HG03064 (cell line): ENCODE measurements around the gene TNFRSF4.

Source experiments
- ATAC-seq: cut with Tn5 transposase; IDR thresholded peaks from one replicate; pipeline ENCODE4 v1.9.1; 2021; ENCODE audit warnings: low read depth; ENCODE audit not compliant: unreplicated experiment

The TNFRSF4 gene

DNA sequence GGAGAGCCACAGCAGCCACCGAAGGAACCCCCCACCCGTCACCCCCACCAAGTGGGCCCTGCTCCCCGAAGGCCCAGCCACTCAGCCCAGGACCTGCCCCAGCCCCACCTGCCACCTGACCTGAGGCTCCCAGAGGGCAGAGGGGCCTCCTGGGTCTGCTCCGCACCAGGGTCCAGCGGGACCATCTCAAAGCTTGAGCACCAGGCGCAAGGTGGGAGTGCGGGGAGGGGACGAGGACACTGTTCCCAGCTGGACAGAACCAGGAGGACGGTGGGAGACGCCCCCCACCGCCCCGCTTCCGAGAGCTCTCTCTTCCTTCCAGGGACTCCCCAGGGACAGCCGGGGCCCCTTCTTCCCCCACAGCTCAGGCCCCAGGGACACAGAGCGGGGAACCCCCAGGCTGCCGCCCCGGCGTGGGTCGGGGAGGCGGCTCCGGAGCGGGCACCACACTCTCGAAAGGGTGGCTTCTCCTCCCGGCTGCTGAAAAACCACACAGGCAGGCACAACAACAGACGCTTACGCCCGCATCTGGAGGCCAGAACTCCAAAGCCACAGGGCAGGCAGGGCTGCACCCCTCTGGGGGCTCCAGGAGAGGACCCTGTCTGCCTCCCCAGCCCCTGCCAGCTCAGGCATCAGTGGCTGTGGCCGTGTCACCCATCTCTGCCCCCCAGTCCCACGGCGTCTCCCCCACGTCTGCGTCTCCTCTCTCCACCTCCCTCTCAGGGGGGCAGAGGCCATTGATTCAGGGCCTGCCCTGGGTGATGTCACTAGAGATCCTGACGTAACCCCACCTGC, 42.2 kb downstream of the TNFRSF4 start:
- ATAC-seq: no peak

DNA sequence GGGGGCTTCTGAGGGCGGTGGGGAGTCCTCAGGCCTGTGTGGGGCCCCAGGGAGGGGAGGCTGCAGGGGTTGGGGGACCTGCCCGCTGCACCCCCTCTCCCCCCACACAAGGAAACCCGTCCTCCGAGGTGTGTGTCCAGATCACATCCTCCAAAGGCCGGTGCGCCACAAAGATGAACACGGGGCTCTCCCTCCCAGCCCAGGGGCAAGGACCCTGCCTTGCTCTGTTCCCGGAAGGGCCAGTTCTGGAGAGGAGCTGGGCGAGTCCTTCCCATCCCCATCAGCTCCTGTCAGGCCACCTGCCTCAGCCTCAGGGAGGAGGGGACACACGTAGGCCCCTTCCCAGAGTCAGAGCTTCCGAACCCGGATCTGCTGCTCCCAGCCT, 42.8 kb downstream of the TNFRSF4 start:
- no peak for ATAC-seq

DNA sequence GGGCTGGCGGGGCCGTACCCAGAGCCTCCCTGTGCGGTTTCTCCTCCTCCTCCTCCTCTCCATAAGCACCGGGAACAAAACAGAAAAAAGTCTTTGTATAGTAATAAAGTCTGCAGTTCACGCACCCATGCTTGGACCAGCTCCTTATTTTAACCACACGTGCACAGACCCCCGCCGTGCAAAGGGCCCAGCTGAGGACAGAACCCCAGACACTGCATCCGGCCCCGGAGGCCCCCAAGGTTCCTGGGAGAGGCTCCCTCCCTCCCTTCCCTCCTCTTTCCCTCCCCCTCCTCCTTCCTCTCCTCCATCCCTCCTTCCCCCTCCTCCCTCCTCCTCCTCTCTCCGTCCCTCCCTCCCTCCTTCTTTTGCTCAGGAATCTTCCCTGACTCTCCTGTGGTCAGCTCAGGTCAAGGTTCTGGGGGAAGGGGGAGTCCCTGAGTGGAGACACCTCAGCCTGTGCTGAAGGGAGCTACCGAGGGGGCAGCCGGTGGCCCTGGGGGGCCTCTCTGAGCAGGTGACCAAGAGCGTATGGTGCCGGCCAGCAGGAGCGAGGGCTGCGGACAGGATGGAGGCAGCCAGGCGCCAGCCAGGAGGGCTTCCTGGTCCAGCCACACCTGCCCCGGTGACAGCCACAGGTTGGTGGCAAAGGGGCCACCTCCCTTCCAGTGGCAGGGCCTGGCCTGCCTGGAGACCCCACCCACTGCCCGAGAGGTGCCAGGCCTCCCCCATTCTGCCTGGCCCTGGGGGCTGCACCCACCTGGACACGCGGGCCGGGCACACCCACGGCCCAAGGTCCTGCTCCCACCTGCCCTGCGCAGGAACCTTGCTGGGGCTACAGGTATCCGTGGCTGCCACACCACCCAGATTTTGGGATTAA, 43.5 kb downstream of the TNFRSF4 start:
- ATAC-seq: no peak

DNA sequence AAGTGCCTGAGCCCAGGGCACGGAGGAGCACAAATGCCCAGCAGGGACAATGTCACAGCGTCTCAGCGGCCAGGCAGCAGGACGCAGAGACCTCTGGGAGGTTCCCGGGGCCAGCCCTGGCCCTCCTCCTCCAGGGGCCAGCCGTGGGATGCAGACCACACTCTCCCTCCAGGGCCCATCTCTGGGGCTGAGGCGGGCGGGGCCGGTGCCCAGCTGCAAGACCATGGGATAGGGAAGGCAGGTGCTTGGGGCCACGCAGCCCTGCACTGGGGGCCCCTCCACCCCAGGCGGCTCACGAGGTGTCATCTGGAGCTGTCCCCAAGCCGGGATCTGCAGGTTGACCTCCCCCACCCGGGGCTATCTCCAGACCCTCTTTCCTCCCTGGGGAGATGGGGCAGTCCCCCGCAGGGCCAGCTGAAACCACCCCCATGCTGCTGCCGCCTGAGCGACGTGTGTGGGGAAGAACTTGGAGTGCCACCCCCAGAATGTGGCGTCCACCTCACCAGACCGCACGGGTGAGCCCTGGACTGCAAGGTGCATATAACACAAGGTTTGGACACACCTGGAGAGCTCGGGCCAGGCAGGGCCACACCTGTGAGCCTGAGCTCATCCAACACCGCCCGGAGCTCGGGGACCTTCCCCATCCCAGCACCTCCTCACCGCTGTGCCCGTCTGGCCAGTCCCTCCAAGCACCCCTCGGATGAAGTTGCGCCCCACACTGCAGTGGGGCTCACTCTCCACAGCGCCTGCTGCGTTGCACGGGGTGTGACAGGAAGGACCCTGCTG, 44.3 kb downstream of the TNFRSF4 start:
- no peak for ATAC-seq

DNA sequence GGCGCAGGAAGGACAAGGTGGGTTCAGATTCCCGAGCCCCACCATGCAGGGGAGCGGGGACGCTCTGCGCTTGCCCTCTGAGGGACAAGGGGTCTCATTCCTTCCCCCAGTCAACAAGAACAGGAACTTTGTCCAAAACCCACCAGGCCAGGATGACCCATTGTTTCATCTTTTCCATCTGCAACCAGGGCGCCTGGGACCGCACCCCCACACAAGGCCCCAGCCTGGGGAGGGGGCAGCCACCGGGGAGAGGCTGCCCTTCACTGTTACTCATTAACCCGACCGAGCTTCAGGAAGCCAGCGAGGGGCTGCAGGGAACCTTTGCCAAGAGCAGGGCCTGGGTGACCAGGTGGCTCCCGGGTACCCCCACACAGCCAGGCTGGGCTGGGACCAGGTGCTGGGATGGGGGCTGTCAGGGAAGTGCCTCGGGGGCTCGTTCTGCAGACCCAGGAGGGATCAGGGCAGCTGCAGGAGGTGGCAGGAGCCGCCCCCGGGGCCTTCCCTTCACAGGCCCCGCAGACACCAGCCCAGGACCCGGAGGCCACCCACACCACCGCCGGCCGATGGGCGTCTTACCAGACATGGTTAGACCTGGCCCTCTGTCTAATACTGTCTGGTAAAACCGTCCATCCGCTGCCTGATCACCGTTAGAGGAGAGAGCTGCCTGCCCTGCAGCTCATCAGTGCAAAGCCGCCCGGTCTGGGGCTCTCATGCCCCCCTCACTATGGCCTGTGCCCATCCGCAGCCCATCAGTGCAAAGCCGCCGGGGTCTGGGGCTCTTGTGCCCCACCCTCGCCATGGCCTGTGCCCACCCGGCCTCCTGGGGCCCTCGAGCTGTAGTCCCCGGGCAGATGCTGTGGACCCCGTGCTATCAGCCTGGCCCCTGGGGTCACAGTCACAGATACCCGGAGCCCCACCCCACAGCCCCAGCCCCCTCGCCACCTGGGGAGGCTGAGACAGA, 45.2 kb downstream of the TNFRSF4 start:
- no peak for ATAC-seq

DNA sequence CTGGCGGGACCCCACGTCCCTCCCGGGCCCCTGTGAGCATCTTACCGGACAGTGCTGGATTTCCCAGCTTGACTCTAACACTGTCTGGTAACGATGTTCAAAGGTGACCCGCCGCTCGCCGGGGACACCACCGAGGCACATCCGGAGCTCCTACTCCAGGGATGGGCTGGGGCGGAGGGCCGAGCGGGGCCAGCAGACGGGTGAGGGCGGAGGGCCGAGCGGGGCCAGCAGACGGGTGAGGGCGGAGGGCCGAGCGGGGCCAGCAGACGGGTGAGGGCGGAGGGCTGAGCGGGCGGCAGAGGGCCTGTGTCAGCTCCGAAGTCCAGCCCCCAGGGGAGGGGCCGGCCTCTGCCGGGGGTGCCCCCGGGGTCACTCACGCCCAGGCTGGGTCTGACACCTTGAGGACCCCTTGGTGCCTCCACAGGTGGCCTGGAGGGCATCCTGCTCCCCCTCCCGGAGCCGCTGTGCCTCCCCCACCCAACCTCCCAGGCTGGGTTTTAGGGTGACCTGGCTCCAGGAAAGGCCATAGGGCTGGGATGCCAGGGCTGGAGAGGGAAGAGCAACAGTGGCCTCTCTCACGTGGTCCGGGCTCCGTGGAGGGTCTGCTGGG, 46.0 kb downstream of the TNFRSF4 start:
- ATAC-seq: no peak

DNA sequence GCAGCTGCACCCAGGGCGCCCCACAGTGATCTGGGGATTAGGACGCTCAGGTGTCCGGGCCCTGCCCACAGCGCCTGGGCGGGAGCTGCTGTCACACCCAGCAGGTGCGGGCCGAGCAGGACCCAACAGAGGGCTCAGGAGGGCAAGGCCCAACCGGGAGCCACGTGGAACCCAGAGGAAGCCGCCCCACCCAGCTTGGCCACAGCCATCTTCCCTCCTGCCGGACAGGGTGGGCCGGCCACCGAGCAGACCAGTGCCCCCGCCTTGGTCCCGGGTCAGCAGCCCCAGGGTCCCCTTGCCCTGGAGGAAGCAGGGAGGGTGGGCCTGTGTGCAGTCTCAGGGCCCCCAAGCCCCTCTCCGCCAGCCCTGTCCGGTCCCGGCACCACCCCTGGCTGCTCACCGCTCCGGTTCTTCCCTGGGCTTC, 46.5 kb downstream of the TNFRSF4 start:
- no peak for ATAC-seq

DNA sequence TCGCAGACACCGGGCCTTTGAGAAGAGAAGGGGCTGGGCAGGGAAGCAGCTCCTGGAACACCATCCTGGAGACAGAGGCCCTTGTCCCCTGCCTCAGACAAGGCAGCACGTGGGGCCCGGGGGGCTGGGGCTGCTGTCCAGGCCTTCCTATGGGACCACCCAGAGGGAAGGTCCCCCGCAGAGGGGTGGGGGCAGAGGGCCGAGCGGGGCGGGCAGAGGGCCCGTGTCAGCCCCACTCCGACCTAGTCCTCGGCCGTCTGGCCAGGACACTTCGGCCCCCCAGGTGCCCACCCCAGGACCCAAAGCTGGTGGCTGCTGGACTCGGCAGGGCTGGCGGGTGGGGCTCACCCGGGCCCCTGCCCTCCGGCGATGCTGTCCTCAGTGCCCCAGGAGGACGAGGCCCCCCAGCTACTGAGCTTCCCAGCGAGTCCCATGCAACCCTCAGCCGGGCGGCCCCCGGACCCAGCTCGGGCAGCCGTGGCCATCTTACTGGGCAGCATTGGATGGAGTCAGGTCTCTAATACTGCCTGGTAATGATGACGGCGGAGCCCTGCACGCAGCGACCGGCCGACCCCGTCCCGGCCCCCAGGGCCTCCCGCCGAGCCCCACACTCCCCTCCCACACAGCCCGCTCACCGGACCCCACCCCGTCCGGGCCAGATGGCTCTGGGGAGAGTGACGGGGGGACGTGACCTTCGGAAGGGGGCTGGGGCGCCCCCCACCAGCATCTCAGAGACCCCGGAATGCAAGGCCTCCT, 47.1 kb downstream of the TNFRSF4 start:
- ATAC-seq: no peak

DNA sequence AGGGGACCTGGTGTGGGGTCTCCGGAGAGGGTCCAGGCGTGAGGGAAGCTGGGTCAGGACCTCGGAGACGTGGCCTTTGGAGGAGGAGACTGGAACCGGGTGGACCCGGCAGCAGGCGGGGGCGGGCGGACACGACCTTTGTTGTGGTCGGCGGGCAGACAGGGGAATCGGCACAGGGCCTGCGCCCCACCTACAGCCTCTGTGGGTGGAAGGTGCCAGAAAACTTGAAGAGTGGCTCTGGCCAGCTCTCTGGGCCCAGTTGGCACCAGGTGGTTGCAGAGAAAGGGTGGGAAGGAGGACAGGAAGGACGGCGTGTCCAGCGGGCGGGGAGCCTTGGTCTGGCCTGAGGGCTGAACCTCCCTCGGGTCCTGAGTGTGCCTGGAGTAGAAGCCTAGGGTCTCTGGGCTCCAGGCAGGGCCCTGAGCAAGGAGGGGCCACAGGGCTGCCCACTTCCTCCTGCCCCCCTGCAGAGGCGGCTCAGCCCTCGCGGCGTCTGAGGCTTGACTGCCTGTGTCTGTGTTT, 48.0 kb downstream of the TNFRSF4 start:
- no peak for ATAC-seq

DNA sequence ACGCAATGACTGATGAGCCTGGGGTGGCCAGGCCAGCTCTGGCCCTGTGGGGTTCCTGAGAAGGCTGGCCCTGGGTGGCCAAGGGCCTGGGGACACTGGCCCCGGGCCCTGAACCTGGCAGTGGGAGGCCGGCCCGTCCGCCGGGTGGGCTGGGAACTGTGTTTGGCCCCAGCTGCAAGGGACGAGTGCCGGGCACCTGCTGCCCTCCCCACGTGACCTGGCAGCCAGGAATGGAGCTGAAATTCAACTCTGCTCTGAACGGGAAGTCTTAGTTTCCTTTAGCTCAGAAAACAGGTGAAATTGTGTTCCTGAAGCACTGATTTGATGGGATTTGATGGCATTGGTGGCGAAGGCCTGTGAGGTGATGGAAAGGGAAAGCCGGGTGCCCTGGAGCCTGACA, 48.5 kb downstream of the TNFRSF4 start:
- ATAC-seq: no peak

DNA sequence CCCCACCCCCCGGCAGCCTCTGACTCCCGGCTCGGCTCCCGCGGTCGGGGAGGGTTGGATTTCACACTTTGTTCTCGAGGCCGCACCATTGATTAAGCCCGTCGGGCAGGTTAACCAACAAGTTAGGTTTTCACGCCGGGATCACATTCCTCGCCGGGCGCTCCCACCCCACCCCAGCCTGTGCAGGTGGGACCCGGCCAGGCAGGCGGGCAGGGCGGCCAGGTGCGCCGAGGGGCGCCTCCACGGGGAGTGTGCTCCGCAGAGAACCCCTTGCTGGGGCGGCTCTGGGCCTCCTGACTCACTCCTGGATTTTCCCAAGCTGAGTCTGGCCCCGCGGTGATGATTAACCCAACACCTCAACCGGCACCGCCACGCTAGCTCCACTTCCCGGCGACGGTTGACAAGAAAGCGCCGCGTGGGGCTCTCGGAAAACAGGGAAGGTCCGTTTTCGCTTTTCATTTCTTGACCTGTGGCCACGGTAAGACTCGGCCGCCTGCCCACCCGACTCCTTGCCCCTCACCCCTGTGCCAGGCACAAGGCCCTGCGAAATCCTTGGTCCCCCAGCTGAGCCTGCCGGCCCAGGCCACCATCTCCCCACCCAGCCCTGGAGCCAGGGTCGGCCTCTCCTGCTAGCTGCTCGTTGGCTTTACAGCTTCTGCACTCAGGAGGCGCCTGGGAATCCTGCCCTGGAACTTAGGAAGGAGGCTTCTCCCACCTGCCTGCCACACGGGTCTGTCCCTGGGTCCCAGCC, 49.1 kb downstream of the TNFRSF4 start:
- no peak for ATAC-seq

DNA sequence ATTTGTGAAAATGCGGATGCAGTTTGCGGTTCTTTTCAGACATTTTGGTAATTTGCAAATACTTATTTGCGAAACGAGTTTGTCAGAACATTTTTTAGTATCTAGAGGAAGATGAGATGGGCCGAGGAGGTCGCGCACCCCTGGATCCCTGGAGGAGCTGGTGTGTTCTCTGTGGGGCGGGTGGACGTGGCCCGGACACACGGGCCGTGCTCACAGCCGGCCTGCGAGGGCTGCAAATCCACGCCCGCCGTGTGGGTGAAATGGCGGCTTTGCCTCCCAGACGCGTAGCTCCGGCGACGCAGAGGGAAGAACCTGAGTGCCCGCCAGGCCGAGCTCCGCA, 49.6 kb downstream of the TNFRSF4 start:
- ATAC-seq: no peak

DNA sequence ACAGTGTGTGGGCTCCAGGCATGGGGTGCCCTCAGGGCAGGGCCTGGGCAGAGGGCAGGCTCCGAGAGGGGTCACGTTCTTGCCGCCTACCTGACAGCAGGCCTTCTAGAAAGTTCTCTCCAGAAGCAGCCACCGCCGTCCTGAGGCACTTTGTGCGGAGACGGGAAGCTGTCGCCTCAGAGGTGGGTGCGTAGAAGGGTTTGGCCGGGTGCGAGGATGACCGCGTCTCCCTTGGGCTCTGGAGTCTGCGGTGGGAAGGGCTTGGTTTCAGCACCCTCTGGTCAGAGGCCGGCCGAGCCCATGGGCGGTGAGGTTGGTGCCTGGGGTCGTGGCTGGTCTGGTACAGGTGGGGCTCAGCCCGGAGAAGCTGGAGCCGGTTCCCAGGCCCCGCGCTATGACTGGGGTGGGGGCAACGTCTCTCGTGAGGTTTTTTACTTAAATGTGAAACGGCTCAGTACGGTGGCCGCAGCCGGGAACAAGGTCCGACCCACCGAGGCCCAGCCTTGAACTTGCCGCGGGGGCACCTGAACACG, 50.3 kb downstream of the TNFRSF4 start:
- no peak for ATAC-seq

DNA sequence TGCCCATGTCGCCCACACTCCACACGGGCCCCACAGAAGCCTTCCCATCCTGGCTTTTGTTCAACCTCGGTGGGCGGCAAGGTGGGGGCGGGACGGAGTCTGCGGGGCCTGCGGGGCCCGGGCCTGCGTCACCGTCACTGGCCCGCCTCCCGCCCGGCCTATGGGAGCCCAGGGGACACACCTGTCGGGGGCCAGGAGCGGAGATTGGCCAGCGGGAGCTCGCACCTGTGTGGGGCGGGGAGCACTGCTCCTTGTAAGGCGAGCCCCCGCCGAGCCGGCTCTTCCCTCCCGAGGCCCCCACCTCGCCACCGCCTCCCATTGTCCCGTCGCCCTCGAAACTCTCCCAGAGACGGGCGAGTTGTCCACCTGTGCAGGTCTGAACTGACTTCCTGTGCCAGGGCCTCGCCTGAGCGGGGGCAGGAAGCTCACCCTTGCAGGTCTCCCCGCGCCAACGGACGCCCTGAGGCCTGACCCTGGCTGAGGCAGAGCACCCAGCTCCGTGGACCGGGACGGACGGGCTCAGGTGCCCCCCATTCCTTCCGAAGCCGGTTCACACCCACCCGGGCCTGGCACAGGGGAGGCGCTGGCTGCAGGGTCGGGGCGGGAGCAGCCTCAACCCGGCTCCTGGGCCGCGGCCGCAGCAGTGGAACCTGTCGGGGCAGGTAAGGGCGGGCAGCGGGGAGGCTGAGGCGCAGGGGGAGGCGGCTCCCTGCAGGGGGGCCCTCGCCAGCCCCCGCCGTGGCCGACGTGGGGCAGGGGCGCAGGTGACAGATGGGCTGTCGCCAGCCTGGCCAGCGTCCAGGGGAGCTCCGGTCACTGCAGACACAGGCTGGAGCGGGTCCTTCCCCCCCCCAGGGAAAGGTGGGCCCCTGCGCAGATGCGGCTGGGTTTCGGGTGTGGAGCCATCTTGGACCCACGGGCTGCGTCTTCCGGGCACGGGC, 51.1 kb downstream of the TNFRSF4 start:
- no peak for ATAC-seq

DNA sequence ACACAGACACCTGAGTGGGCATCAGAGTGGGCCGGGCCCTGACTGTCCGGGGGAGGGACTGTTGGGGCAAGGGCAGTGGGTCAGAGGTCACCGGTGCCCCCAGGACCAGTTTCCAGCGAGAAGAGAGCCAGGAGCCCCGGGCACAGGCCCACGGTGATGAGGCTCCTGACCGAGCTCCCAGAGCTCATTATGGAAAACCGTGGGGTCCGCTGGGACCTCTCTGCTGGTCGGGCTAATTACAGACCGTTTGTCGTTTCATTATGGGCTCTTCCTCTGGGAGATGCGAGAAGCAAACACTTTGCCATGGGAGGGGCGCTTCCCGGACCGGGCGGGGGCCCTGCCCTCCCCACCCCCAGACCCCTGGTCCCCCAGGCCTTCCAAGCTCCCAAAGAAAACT, 52.3 kb downstream of the TNFRSF4 start:
- ATAC-seq: no peak
